Measurements from ENCODE around the gene MRAP. TPM values are rescaled to one million over a fixed set of nuclear protein-coding genes. Genes with fewer than 3 reads are reported as not detected.
"Not testable (repeated sequence)": the region's sequence is repeated elsewhere in the genome, so short reads cannot be mapped to it uniquely, and the experiment has no call there.

Gene MRAP
- polyA plus RNA-seq (ENCODE audit: insufficient read length in 4 of 4): not detected

DNA sequence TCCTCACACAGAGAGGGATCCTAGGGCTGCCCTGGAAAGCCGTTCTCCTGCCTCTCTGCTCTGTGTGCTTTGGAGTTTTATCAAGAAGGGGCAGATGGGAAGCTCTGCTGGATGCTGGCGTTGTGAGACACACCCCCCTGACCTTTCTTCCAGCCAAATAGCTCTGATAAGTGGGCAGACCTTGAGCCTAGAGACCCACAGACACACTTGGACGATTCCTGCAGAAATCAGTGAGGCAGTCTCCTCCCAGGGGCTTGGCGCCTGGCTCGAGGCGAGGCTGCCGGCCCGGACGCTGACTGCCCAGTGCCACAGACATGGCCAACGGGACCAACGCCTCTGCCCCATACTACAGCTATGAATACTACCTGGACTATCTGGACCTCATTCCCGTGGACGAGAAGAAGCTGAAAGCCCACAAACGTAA lies at the start of gene MRAP:
TSS of gene MRAP (plus strand) at position 198 of the 424 bp plus-strand sequence. CDS start at position 315, 117 bp downstream.
- no peak for DNase-seq (ENCODE audit: low read depth in 4 of 4, low spot score in 2 of 4)

DNA sequence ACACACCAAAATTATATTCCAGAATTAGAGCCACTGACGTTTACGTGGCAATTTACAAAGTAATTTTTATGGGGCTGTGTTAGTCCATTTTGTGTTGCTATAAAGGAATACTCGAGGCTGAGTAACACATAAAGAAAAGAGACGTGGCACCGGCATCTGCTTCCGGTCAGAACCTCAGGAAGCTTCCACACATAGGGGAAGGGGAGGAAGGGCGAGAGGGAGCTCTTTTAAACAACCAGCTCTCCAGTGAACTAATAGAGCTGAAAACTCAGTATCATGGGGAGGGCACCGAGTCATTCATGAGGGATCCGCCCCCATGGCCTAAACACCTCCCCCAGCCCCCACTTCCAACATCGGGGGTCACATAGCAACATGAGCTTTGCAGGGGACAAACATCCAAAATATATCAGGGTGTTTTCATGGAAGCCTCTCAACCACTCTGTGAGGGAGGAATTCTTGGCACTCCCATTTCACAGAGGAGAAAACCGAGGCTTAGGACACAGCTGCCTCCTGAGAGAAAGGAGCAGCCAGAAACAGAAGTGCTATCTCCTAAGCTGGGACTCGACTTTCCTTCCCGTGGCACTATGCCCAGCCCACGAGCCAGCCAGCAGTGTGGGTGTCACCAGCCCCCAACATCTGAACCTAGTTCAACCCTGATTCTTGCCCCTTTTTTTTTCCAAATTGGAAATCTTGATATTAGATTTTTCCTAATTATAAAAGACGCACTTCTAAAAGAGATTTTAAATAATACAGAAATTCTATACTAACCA lies 49.0 kb upstream of the MRAP start:
- DNase-seq (ENCODE audit: low read depth in 4 of 4, low spot score in 2 of 4): no peak

- no peak for DNase-seq (ENCODE audit: low read depth in 4 of 4, low spot score in 2 of 4)
Observed at GRCh38 chr21:32252136-32252535, 46.5 kb upstream of the MRAP start.

- DNase-seq (ENCODE audit: low read depth in 4 of 4, low spot score in 2 of 4): no peak
Observed at GRCh38 chr21:32253215-32253641, 45.4 kb upstream of the MRAP start.

GRCh38 chr21:32256251-32256650 lies 42.4 kb upstream of the MRAP start:
- no peak for DNase-seq (ENCODE audit: low read depth in 4 of 4, low spot score in 2 of 4)

DNA sequence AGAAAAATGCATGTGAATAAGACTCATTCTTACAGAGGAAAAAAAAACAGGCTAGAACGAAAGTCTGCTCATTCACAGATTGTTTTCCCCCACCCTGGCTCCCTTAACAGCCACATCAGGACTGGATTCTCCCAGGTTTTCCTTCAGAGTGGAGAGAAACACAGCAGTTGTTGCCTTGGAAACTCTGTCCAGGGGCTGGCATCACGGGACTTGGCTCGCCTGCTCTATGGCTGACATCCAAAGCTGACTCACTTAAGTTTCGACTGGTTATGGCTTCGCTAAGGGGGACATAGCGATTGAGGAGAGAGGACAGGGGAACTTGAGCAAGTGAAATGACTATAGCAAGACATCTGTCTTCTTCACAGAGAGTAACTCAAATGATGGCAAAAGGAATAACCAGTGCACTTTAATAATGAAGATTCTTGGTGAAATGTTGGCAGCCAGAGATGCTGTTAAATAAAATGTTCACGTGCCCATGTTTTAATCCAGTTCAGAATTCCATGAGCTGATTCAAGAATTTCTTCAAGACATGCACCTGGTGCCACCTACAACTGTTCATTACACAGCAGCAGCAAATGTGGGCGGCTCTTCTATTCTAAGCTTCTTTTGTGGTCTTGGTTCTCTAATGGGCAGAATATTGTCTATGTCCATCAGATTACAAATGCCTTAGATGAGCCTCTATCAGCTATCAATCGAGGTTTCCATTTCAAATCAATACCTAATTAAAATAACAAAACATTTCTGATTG lies 41.6 kb upstream of the MRAP start:
- DNase-seq (ENCODE audit: low read depth in 4 of 4, low spot score in 2 of 4): peak in 2 of 4 donors; percentile 45 to 63

GRCh38 chr21:32257962-32258785 lies 40.5 kb upstream of the MRAP start:
- DNase-seq (ENCODE audit: low read depth in 4 of 4, low spot score in 2 of 4): peak in 2 of 4 donors; percentile 52 to 84

DNA sequence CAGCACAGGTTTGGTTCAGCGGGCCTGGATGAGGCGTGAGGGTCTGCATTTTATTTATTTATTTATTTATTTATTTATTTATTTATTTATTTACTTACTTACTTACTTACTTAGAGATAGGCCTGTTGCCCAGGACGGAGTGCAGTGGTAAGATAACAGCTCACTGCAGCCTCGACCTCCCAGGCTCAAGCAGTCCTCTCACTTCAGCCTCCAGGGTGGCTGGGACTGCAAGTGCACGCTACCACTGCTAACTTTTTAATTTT lies 39.9 kb upstream of the MRAP start:
- not testable (repeated sequence) for DNase-seq (ENCODE audit: low read depth in 4 of 4, low spot score in 2 of 4)

GRCh38 chr21:32260130-32260529 lies 38.5 kb upstream of the MRAP start:
- DNase-seq (ENCODE audit: low read depth in 4 of 4, low spot score in 2 of 4): no peak

GRCh38 chr21:32261929-32262328 lies 36.7 kb upstream of the MRAP start:
- DNase-seq (ENCODE audit: low read depth in 4 of 4, low spot score in 2 of 4): no peak

DNA sequence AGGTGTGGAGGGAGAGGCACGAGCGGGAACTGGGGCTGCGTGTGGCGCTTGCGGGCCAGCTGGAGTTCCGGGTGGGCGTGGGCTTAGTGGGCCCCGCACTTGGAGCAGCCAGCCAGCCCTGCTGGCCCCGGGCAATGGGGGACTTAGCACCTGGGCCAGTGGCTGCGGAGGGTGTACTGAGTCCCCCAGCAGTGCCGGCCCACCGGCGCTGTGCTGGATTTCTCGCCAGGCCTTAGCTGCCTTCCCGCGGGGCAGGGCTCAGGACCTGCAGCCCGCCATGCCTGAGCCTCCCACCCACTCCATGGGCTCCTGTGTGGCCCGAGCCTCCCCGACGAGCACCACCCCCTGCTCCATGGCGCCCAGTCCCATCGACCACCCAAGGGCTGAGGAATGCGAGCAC lies 33.3 kb upstream of the MRAP start:
- DNase-seq (ENCODE audit: low read depth in 4 of 4, low spot score in 2 of 4): not testable (repeated sequence)

GRCh38 chr21:32270748-32271147 lies 27.9 kb upstream of the MRAP start:
- no peak for DNase-seq (ENCODE audit: low read depth in 4 of 4, low spot score in 2 of 4)

GRCh38 chr21:32276671-32277070 lies 22.0 kb upstream of the MRAP start:
- DNase-seq (ENCODE audit: low read depth in 4 of 4, low spot score in 2 of 4): no peak

- DNase-seq (ENCODE audit: low read depth in 4 of 4, low spot score in 2 of 4): peak in 2 of 4 donors; percentile 18 to 31
Observed at GRCh38 chr21:32278103-32278502, 20.6 kb upstream of the MRAP start.

GRCh38 chr21:32278518-32279376 lies 19.9 kb upstream of the MRAP start, which contains the start of gene MIS18A:
Gene MIS18A, minus strand, starts transcription at chr21:32279049. Its CDS starts 35 bp downstream, at chr21:32279014.
- DNase-seq (ENCODE audit: low read depth in 4 of 4, low spot score in 2 of 4): peak; percentile 89 to 92 (median 90)

DNA sequence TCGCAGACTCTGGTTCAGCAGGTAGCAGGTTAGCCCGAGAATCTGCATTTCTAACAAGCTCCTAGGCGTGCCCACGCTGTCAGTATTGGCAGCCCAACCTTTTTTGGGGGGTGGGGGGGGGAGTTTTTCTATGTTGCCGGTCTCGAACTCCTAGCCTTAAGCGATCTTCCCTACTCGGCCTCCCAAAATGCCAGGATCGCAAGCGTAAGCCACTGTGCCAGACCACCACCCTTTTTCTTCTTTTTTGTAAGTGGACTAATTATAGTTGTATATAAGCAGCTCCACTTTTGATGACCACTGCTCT lies 19.3 kb upstream of the MRAP start:
- no peak for DNase-seq (ENCODE audit: low read depth in 4 of 4, low spot score in 2 of 4)

DNA sequence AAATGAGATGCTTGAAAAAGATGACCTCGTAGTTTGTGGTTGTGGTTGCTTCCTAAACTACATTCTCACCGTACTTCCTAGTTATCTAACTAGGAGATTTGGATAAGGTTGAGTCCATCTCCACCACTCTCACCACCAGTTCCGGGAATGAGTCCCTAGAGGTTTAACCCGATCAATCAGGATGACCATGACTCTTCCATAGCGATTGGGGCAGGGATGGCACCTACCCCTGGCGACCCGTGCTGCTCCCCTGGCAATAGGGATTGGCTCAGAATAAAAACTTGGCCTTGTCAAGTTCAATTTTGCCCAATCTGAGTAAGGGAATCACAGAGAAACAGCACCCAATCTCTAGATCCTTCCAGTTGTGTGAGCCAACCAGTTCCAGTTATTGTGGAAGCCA lies 17.1 kb upstream of the MRAP start:
- DNase-seq (ENCODE audit: low read depth in 4 of 4, low spot score in 2 of 4): no peak

DNA sequence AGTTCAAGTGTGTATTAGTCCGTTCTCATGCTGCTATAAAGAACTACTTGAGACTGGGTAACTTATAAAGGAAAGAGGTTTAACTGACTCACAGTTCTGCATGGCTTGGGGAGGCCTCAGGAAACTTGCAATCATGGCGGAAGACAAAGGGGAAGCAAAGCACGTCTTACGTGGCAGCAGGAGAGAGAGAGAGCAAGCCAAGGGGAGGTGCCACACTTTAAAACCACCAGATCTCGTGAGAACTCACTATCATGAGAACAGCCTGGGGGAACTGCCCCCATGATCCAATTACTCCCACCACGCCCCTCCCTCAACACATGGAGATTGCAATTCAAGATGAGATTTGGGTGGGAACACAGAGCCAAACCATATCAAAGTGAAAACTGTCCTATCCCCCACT lies 15.7 kb upstream of the MRAP start:
- no peak for DNase-seq (ENCODE audit: low read depth in 4 of 4, low spot score in 2 of 4)

- no peak for DNase-seq (ENCODE audit: low read depth in 4 of 4, low spot score in 2 of 4)
Observed at GRCh38 chr21:32285476-32285875, 13.2 kb upstream of the MRAP start.

DNA sequence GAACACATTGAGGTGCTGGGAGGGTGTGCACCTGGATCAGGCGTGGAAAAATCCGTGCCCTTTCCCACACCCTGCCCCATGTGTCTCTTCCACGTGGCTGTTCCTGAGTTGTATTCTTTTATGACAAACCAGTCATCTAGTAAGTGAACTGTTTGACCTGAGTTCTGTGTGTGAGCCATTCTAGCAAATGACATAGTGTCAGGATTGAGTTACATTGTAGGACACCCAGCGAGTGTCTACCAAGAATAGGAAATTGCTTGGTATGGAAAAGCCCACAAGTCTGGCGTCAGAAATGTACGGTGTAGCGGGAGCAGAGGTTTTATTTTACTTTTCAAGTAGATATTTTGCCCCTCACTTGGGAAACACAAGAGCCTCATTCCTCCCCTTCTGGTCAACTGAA lies 1.2 kb upstream of the MRAP start:
- no peak for DNase-seq (ENCODE audit: low read depth in 4 of 4, low spot score in 2 of 4)
